CD4-positive, alpha-beta T cell treated with Interleukin-15 for 4 hours (primary cell): ENCODE results near the gene RHOH.

Experiments
- DNase-seq: peaks from one replicate; pipeline ENCODE4 v3.0.0-alpha.2; 2020; ENCODE audit warnings: low spot score

The RHOH gene

GRCh38 chr4:40295572-40295971 lies 98.7 kb downstream of the RHOH start:
- no peak for DNase-seq
